Activated naive CD8-positive, alpha-beta T cell treated with anti-CD3 and anti-CD28 coated beads for 36 hours (primary cell): ENCODE measurements around the gene SLC22A23. TPM values are rescaled to one million over a fixed set of nuclear protein-coding genes. Genes with fewer than 3 reads are reported as not detected.

ENCODE experiments used
- DNase-seq: peaks from one replicate; pipeline ENCODE4 v3.0.0; 2021
- H3K27ac Mint-ChIP-seq: one replicate; pipeline ENCODE4 v1.8.0; 2022; ENCODE audit warnings: mild to moderate bottlenecking, moderate library complexity, mixed read lengths
- H3K27me3 Mint-ChIP-seq: one replicate; pipeline ENCODE4 v1.8.0; 2022; ENCODE audit warnings: mild to moderate bottlenecking, mixed read lengths
- H3K36me3 Mint-ChIP-seq: one replicate; pipeline ENCODE4 v1.8.0; 2021; ENCODE audit warnings: mild to moderate bottlenecking, mixed read lengths
- H3K4me1 Mint-ChIP-seq: one replicate; pipeline ENCODE4 v1.8.0; 2021; ENCODE audit warnings: mixed read lengths
- H3K4me3 Mint-ChIP-seq: one replicate; pipeline ENCODE4 v1.8.0; 2022; ENCODE audit warnings: mild to moderate bottlenecking, moderate library complexity, mixed read lengths
- H3K9me3 Mint-ChIP-seq: one replicate; pipeline ENCODE4 v1.8.0; 2022; ENCODE audit warnings: mixed read lengths
- total RNA-seq, 2 experiments: library from RNA; stranded (reverse); gene quantifications; one replicate each; pipeline ENCODE4 v1.2.3, GENCODE V29; 2021

SLC22A23 gene
- total RNA-seq, 2 experiments from 2014 or later, result 0.24 to 0.41 TPM

DNA sequence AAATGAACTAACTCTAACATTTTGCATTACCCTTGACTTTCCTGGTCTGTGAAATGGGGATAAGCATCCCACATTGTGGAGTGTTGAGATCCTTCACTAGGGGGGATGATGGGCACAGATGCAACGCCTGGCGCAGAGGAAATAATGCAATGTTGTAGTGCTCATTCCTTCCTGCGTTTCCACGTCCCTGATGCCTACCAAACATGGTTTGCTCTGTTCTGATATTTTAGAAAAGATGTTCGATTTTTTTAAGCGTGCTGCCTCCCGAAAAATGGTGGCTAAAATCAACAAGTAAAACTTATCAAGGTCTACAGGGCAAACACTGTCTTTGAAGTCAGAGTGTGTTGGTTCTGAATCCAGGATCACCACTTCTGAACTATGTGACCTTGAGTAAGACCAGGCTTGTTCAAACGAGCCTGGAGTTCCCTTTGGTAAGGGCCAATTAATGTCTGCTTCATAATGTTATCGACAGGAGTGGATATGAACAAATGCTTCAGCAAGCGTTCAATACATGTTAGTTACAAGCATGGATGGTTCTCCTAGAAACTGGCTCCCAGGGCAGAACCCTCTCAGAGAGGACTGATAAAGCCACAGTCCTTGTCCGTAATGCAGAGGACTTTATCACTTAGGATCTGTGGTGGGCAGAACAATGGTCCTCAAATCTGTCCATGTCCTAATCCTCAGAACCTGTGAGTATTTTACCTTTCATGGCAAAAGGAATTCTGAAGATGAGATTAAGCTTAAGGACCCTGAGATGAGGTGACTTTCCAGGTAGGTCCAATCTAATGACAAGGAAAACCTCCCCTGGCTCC is 44.7 kb downstream of the SLC22A23 start:
- H3K9me3 Mint-ChIP-seq, result no peaks in the 10 kb centered on the region
- DNase-seq, result no peak
- H3K36me3 Mint-ChIP-seq, result no peaks in the 10 kb centered on the region
- H3K4me1 Mint-ChIP-seq, result peaks cover 9% of the 10 kb centered on the region
- peaks cover 2% of the 10 kb centered on the region for H3K27me3 Mint-ChIP-seq
- no peak overlapping the region for H3K27ac Mint-ChIP-seq
- H3K4me3 Mint-ChIP-seq, result no peak overlapping the region

DNA sequence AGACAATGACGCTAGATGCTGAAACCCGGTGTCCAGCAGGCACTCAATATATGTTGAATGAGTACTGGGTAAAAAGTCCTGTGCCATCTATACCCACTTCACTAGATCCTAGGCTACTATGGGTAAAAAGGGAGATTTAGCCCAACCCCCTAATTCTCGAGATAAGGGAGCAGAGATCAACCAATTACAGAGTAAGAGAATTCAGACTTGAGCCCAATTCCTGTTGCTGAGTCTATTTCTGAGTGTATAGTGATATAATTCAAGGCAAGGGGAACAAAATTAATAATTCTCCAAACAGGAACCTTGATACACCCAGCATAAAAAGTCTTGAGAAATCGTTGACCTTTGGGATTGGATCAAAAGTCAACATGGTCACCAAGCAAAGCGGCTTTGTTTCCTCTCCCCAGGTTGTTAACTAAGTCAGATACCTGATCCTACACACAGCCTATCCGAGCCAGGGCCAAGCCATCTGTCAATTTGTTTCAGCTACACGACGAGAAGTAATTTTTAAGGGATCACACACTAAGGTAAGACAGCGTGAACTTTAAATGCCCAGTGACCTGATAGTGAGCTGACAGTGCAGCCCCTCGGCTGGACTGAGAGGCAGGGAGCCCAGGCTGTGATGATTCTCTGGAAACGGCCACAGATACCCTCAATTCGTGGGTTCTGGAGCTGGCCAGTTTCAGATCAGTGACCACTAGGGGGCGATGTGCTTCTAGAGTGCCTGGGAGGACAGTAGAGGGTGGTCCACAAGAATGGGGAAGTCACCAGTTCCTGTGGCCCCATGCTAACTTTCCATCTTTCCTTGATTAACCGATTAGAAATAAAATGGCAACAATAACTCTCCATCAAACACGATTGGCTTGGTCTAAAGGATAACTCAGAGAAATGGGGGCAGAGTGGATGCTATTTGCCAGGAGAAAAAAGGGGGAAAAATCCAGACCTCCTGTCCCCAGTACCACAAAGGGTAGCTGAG is 46.2 kb downstream of the SLC22A23 start:
- Mint-ChIP-seq H3K4me3 (no peak overlapping the region), H3K4me1 (peaks cover 9% of the 10 kb centered on the region), H3K9me3 (no peaks in the 10 kb centered on the region), H3K36me3 (no peaks in the 10 kb centered on the region), H3K27me3 (no peaks in the 10 kb centered on the region), H3K27ac (no peak overlapping the region)
- peak; percentile 54 for DNase-seq

DNA sequence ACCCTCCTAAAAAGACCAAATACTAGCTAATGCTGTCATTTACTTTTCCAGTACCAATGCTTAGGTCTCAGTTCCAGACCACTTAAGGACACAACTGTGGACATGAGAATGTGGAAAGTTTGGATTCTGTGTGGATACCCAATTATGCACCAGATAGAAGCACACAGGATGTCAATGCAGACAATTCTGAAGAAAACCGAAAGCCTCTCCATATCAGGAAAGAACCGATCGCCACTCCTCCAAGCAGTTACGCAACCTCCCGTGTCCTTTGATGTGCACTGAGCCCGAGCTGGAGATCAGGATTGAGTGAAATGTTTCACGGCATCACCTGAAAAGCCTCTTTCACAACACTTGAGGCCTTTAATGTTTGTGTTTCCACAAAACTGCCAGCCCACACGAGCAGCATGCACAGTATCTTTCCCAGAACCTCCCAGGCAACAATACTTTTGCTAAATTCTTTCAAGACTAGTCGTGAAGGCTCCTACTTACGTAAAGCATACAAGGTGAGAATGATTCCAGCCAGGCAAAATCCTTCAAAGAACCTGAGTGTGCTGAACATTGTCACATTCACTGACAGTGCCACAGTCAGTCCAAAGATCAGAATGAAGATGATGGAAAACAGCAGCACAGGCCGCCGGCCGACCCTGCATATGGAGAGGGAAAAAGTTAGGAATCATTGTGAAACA is 47.0 kb downstream of the SLC22A23 start:
- H3K4me3 Mint-ChIP-seq, result no peak overlapping the region
- H3K9me3 Mint-ChIP-seq, result no peaks in the 10 kb centered on the region
- H3K27me3 Mint-ChIP-seq, result no peaks in the 10 kb centered on the region
- peaks cover 6% of the 10 kb centered on the region for H3K4me1 Mint-ChIP-seq
- H3K27ac Mint-ChIP-seq, result no peak overlapping the region
- no peak for DNase-seq
- H3K36me3 Mint-ChIP-seq, result no peaks in the 10 kb centered on the region

DNA sequence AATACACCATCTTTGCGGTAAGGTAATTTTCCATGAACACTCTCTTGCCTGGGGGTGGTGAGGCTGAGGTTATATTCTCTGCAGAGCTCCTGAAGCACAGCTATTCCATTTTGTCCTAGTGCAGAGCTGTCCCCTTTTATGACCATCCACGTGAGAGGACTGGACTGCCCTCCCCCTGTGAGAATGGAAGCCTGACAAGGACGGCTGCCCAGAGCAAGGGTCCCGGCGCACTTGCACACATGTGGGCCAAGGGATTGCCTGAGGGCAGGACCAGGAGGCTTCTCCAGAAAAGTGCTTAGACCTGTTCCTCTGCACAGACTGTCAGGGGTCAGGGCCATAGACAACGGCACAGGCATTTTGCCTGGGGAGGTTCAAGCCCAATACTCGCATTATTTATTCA is 48.2 kb downstream of the SLC22A23 start:
- Mint-ChIP-seq H3K27ac (no peak overlapping the region), H3K4me3 (no peak overlapping the region), H3K9me3 (no peaks in the 10 kb centered on the region), H3K27me3 (no peaks in the 10 kb centered on the region), H3K36me3 (no peaks in the 10 kb centered on the region), H3K4me1 (peaks cover 4% of the 10 kb centered on the region)
- DNase-seq, result no peak

DNA sequence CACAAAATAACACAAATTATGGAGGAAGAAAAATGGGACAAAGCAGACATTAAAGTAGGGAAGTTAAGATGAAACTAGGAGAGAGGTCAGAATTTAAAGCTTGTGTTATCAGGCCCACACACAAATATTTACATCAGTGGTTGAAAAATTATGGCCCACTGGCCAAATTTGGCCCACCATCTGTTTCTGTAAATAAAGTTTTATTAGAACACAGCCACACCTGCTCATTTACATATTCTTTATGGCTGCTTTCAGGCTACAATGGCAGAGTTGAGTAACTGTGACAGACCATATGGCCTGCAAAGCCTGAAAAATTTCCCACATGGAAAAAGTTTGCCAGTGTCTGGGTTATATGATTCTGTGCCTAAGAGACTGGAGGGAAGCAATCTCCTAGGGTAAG is 49.0 kb downstream of the SLC22A23 start:
- Mint-ChIP-seq H3K4me3 (no peak overlapping the region), H3K27me3 (no peaks in the 10 kb centered on the region), H3K27ac (no peak overlapping the region), H3K9me3 (no peaks in the 10 kb centered on the region), H3K4me1 (peaks cover 4% of the 10 kb centered on the region), H3K36me3 (no peaks in the 10 kb centered on the region)
- DNase-seq, result no peak

DNA sequence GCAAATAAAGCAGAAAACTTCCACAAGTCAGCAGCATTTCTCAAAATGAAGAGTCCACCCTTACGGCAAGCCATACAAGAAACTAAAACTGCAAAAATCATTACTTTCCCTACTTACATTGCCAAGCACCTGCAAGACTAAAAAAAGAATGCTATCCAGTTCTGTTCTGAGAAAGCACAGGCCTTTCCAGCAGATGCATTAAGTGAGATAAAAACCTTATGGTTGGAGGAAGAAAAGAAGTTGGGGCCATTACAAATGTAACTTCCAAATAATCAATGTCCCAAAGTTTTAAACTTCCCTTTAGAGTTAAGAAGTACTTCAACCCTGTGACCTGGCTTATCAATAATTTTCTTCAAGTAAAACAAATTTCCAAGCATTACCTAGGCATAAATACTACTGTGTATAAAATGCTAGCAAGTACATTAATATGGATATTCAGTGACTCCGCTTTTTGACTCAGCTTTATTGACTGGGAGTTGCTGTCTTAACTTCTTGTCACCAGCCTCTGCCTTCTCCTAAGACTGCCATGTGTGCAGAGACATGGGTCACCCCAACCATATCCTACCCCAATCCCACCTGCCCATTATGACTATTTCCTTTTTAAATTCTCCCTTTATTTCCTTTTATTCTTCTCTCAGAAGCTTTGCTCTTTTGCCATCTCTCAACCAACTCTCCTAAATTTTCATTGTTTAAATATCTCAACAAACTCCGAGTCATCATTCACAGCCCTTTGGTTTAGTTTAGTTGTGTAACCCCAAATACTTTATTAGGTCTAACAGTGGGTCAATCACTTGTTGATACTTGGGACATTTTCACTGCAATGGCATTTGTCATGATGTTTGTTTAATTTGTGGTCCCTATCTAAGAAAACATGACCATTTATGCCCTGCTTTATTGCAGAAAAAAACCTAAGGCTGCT is 49.7 kb downstream of the SLC22A23 start:
- Mint-ChIP-seq H3K36me3 (no peaks in the 10 kb centered on the region), H3K4me1 (peaks cover 4% of the 10 kb centered on the region), H3K4me3 (no peak overlapping the region), H3K27ac (no peak overlapping the region), H3K27me3 (no peaks in the 10 kb centered on the region), H3K9me3 (no peaks in the 10 kb centered on the region)
- no peak for DNase-seq

DNA sequence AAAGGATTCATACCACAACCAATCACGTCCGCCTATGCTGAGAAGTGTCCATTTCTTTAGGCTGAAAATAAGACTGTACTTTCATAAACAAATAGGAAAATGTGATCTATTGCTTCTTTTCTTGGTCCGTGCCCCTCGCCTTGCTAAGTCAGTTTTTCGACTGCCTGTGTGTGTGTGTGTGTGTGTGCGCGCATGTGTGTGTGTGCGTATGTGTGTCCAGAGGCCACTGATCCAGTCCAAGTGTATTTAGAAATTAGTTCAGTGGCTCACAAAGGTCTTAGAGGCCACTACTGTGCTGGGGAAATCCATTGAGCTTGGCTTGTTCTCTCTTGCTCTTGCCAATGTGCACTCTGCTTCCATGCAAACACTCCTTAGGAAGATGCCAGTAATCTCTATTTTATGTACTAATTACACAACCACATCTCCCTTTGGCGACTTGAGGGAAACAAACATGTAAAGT is 50.5 kb downstream of the SLC22A23 start:
- H3K9me3 Mint-ChIP-seq, result no peaks in the 10 kb centered on the region
- H3K4me3 Mint-ChIP-seq, result no peak overlapping the region
- no peaks in the 10 kb centered on the region for H3K27me3 Mint-ChIP-seq

DNA sequence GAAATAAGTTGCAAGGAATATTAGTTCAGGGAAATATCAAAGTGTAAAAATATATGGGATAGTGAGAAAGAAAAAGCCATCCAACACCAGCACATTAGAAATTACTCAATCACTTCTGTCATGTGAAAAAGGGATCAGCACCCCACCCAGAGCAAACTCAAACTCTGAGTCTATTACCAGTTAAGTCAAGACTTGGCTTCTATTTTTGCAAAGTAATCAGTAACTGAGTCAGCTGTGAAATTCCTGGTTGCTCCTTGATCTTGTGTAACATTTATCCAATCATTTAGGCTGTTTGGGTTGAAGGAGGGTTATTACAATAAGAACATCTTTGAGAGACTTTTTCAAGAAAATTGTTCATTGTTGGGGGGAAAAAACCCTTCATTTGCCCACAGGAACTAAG is 51.2 kb downstream of the SLC22A23 start:
- H3K9me3 Mint-ChIP-seq, result no peaks in the 10 kb centered on the region
- no peaks in the 10 kb centered on the region for H3K4me1 Mint-ChIP-seq
- H3K27ac Mint-ChIP-seq, result no peak overlapping the region
- no peak overlapping the region for H3K4me3 Mint-ChIP-seq
- DNase-seq, result no peak
- H3K36me3 Mint-ChIP-seq, result no peaks in the 10 kb centered on the region
- no peaks in the 10 kb centered on the region for H3K27me3 Mint-ChIP-seq

More for the DNA sequence above, 50.5 kb downstream of the SLC22A23 start:
- no peak for DNase-seq
- H3K4me1 Mint-ChIP-seq, result peaks cover 4% of the 10 kb centered on the region
- H3K27ac Mint-ChIP-seq, result no peak overlapping the region
- no peaks in the 10 kb centered on the region for H3K36me3 Mint-ChIP-seq

DNA sequence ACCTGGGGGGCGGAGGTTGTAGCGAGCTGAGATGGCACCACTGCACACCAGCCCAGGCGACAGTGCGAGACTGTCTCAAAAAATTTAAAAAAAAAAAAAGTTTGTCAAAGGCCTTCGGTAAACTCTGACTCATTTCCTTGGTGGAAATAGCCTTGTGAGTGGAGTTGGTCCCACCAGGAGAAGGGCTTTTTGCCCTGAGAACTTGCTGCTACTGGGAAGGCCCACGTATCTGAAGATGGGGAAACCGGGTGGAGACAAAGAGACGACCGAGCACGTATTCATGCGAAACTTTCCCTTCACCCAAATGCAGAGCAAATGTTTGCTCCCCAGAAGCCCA is 51.7 kb downstream of the SLC22A23 start:
- H3K36me3 Mint-ChIP-seq, result no peaks in the 10 kb centered on the region
- DNase-seq, result no peak
- no peak overlapping the region for H3K27ac Mint-ChIP-seq
- no peaks in the 10 kb centered on the region for H3K4me1 Mint-ChIP-seq
- no peaks in the 10 kb centered on the region for H3K9me3 Mint-ChIP-seq
- H3K4me3 Mint-ChIP-seq, result no peak overlapping the region
- H3K27me3 Mint-ChIP-seq, result no peaks in the 10 kb centered on the region

DNA sequence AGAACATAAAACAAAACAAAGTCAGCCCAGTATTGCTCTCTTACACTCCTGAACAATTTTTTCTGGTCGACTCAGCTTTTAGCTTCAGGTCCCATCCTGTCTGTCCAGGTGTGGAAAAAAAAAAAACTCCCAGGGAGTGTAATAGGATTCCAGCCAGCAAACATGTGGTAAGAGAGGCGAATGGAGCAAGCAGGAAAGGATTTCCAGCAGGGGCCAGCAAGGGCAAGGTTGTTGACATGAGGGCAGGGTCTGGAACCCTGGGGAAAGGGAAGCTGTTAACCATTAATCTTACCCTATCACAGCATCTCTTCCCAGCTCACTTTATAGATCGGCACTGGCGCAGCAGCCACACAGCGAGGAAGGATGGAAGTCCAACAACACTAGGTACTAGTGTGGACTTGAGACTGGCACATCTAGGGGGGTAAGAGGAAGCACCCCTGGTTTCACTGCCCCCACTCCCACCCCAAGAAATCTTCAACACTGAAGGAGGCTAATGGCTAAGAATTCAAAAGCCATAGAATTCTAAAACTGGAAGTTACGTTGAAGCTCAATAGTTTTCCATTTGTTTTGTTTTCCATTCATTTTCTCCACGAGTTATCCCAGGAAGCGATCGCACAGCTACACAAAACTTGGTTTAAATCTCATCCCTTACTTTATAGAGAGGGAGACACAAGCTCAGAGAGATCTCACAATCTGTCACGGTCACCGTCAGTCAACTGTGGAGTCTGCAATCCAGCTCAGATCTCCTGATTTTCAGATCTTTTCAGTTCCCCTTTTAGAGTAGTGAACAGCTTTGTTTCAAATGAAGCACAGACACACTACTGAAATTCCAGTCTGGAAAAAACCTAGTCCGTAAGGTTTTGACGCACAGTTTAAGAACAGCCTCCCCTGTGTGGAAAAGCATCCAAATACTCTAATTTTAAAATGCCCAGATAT is 53.3 kb downstream of the SLC22A23 start:
- no peak overlapping the region for H3K27ac Mint-ChIP-seq
- H3K36me3 Mint-ChIP-seq, result no peaks in the 10 kb centered on the region
- DNase-seq, result no peak
- no peaks in the 10 kb centered on the region for H3K9me3 Mint-ChIP-seq
- no peak overlapping the region for H3K4me3 Mint-ChIP-seq
- H3K27me3 Mint-ChIP-seq, result no peaks in the 10 kb centered on the region
- H3K4me1 Mint-ChIP-seq, result no peaks in the 10 kb centered on the region

DNA sequence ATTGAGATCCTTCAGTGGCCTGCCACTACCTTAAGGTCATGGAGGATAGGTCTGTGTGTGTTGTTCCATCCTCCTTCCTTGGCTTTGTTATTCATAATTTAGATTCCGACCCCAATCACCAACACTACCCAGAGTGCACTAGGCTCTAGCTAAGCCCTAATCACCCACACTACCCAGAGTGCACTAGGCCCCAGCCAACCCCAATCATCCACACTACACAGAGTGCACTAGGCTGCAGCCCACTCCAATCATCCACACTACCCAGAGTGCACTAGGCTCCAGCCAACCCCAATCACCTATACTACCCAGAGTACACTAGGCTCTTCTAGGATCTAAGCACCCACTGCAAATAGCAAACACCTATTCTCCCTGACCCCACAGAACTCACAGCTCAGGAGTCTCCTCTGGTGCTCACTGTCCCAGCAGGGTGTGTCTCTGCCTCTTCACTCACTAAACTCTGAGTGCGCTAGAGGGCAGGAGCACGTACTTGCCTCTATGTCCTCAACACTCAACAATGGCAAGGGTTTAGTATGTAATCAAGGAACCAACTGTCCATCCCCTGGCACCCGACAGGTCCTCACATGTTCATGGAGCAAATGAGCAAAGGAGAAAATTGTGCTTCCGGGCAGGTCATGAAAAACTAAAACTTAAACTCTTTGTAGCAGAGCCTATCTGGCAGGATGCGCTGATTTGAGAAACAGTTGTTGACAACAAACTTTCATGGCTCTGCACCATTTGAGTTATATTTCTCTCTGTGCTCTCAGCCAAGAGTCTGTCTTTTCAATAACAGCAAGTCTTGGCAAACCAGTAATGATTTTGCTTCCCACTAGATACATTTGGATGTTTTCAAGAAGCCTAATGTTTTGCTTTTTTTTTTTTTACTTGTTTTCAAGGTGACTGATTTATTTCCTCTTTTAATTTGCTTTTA is 54.3 kb downstream of the SLC22A23 start:
- H3K27ac Mint-ChIP-seq, result no peak overlapping the region
- H3K9me3 Mint-ChIP-seq, result no peaks in the 10 kb centered on the region
- no peaks in the 10 kb centered on the region for H3K36me3 Mint-ChIP-seq
- no peak for DNase-seq
- H3K4me3 Mint-ChIP-seq, result no peak overlapping the region
- no peaks in the 10 kb centered on the region for H3K27me3 Mint-ChIP-seq
- H3K4me1 Mint-ChIP-seq, result no peaks in the 10 kb centered on the region

DNA sequence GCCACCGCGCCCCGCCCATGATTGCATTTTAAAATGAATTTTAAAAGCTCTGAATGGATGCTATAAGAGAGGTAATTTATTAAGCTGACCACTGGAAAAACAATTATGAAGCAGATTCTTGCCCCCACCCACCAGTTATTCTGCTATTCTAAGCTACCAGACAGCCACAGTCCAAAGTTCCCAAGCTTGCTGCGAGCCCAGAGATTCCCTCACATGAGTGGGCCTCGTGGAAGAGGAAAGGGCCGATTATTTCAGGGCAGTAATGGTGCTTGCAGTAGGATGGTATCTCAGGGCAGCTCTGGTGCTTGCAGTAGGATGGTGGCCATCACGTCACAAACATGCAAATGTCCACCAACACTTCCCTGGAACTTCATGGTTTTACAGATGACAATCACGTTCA is 56.7 kb downstream of the SLC22A23 start:
- H3K36me3 Mint-ChIP-seq, result no peaks in the 10 kb centered on the region
- H3K4me1 Mint-ChIP-seq, result no peaks in the 10 kb centered on the region
- no peak for DNase-seq
- no peak overlapping the region for H3K27ac Mint-ChIP-seq
- no peaks in the 10 kb centered on the region for H3K9me3 Mint-ChIP-seq
- H3K4me3 Mint-ChIP-seq, result no peak overlapping the region
- H3K27me3 Mint-ChIP-seq, result no peaks in the 10 kb centered on the region
